ENCODE results near the gene TCF7L1. TPM values are rescaled to one million over a fixed set of nuclear protein-coding genes. Genes with fewer than 3 reads are reported as not detected.

The TCF7L1 gene
- total and polyA plus RNA-seq, 12 donors = 4.5 to 10.9 (median 6.3) TPM

DNA sequence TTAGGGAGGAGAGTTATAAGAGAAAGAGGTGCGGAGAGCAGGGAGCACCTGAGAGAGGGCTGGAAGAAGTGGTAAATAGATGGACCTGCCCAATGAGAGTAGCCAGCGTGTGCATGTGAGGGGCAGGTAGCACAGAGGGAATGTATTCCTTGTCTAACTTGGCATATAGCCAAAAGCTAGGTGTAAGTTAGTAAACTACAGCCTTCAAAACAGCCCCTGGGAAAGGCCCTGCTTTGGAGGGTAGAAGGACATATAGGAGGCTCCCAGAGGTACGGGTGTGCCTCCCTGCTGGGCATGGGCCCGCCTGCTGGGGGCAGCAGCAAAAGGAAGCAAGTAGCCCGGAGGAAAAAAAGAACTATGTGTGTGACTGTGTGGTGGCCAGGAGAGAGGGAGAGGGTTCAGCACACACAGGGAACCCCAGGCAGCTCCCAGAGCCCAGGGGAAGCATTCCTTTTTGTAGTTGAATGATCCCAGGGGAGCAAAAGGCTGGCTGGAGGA is 48.0 kb downstream of the TCF7L1 start:
- 76 to 84% methylated on average over 5 of the region's 5 CpGs for WGBS, 2 donors
- TF ChIP-seq, protein P1, sequence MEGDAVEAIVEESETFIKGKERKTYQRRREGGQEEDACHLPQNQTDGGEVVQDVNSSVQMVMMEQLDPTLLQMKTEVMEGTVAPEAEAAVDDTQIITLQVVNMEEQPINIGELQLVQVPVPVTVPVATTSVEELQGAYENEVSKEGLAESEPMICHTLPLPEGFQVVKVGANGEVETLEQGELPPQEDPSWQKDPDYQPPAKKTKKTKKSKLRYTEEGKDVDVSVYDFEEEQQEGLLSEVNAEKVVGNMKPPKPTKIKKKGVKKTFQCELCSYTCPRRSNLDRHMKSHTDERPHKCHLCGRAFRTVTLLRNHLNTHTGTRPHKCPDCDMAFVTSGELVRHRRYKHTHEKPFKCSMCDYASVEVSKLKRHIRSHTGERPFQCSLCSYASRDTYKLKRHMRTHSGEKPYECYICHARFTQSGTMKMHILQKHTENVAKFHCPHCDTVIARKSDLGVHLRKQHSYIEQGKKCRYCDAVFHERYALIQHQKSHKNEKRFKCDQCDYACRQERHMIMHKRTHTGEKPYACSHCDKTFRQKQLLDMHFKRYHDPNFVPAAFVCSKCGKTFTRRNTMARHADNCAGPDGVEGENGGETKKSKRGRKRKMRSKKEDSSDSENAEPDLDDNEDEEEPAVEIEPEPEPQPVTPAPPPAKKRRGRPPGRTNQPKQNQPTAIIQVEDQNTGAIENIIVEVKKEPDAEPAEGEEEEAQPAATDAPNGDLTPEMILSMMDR (IDR thresholded peaks at IDR 0.05) = peak in 5 of 9 donors; percentile 21 to 39 (median 22)
- H3K27me3 ChIP-seq = no peaks in the 10 kb centered on the region
- peak in 5 of 8 donors; percentile 17 to 37 (median 28) for ATAC-seq
- no peak overlapping the region for H3K4me3 ChIP-seq
- H3K27ac ChIP-seq = no peak overlapping the region
- DNase-seq = no peak
- peaks cover 0 to 5% (median 0%) of the 10 kb centered on the region in 11 donors for H3K9me3 ChIP-seq
- peaks cover 10 to 61% (median 53%) of the 10 kb centered on the region in 9 donors for H3K4me1 ChIP-seq
- intact Hi-C loops (cut with DNase I) = no loop called here
- H3K36me3 ChIP-seq = no peaks in the 10 kb centered on the region

GRCh38 chr2:85181844-85182456 is 48.8 kb downstream of the TCF7L1 start:
- peaks cover 10 to 54% (median 50%) of the 10 kb centered on the region in 9 donors for H3K4me1 ChIP-seq
- ATAC-seq = peak in 2 of 8 donors; percentile 15 to 28
- TF ChIP-seq, protein P1 (IDR thresholded peaks at IDR 0.05) = no peak
- peaks cover 0 to 2% (median 0%) of the 10 kb centered on the region in 11 donors for H3K9me3 ChIP-seq
- no peak overlapping the region for H3K4me3 ChIP-seq
- intact Hi-C loops (cut with DNase I) = no loop called here
- H3K36me3 ChIP-seq = no peaks in the 10 kb centered on the region
- H3K27me3 ChIP-seq = no peaks in the 10 kb centered on the region
- H3K27ac ChIP-seq = no peak overlapping the region
- WGBS, 2 donors = 79% methylated on average over 11 of the region's 11 CpGs
- DNase-seq = no peak

DNA sequence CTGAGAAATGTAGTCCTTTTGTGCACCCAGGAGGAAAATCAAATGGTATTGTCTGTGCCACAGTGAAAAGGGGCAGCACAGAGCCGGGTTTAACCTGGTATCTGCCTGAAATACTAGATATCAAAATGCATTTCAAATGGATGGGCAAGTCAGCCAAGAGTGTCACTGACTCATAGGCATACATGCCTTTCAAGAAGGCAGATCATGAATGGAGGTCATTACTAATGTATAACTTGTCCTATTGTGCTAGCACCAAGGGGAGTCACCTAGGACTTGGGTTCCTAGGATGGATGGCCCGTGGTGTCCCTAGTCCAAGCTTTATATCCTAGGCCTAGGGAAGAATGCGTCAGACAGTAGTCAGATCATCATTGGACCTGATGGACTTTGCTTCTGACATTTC is 49.9 kb downstream of the TCF7L1 start:
- no peak overlapping the region for H3K4me3 ChIP-seq
- H3K36me3 ChIP-seq = no peaks in the 10 kb centered on the region
- intact Hi-C loops (cut with DNase I) = no loop called here
- H3K27me3 ChIP-seq = no peaks in the 10 kb centered on the region
- WGBS, 2 donors = 88 to 95% methylated on average over 3 of the region's 3 CpGs
- DNase-seq (no peak), ATAC-seq (peak in 1 of 8 donors; percentile 5)
- H3K4me1 ChIP-seq = peaks cover 10 to 47% (median 39%) of the 10 kb centered on the region in 9 donors
- H3K27ac ChIP-seq = no peak overlapping the region
- TF ChIP-seq, protein P1 (IDR thresholded peaks at IDR 0.05) = no peak
- no peaks in the 10 kb centered on the region for H3K9me3 ChIP-seq

GRCh38 chr2:85183479-85183878 is 50.3 kb downstream of the TCF7L1 start:
- Histone ChIP-seq H3K9me3 (no peaks in the 10 kb centered on the region), H3K36me3 (no peaks in the 10 kb centered on the region), H3K4me3 (no peak overlapping the region), H3K4me1 (peaks cover 10 to 46% (median 35%) of the 10 kb centered on the region in 9 donors), H3K27me3 (no peaks in the 10 kb centered on the region), H3K27ac (no peak overlapping the region)
- intact Hi-C loops (cut with DNase I) = no loop called here
- no peak for DNase-seq
- no peak for ATAC-seq
- 83 to 96% methylated on average over 4 of the region's 4 CpGs for WGBS, 2 donors
- TF ChIP-seq, protein P1 (IDR thresholded peaks at IDR 0.05) = no peak
